ENCODE data around the gene BCL2L12.
A peak's percentile ranks its signal among the peaks of the same experiment; 100 is the strongest.

Gene BCL2L12

DNA sequence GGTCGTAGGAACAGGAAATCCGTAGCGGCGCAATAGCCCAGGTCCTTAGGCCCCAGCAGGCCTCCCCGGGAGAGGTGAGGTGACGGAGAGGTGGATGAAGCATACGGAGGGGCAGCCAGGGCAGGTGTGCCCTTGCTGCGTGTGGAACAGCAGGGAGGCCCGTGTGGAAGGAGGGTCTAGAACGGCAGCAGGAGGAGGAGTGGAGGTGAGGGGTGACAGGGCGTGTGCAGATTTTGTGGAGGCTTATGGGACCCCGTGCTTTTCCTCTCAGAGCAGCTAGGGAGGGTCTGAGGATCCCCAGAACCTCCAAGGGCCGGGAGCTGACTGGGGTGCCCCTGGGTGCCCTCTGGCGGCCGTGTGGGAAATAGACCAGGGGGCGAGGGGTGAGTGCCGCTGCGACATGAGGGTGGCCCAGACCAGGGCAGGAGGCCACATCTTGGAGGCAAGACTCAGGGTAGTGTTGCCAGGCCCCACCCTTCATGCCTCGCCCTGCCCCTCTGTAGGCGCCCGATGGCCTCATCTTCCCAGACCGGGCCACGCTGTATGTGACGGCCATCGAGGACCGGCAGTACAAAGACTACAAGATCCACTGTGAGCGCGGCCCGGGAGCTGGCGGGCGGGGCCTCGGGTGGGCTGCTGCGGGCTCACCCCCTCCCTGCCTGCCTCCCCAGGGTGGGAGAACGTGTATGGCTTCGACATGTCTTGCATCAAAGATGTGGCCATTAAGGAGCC, 18.7 kb downstream of the BCL2L12 start:
- peaks cover 44% of the 10 kb centered on the region for H3K36me3 ChIP-seq (ENCODE audit: control insufficient read depth, insufficient read depth, low read length)
- no peak overlapping the region for H3K4me3 ChIP-seq (replicated peaks; ENCODE audit: low read depth, low read length)
- no peak for DNase-seq (ENCODE audit: extremely low read depth, insufficient read length)
- TF ChIP-seq CTCF (IDR thresholded peaks at IDR 0.05; ENCODE audit: insufficient read depth, low read length, poor library complexity, severe bottlenecking) = peak; percentile 86
- no peaks in the 10 kb centered on the region for H3K27me3 ChIP-seq (replicated peaks; ENCODE audit: control insufficient read depth, insufficient read depth, low read length)

DNA sequence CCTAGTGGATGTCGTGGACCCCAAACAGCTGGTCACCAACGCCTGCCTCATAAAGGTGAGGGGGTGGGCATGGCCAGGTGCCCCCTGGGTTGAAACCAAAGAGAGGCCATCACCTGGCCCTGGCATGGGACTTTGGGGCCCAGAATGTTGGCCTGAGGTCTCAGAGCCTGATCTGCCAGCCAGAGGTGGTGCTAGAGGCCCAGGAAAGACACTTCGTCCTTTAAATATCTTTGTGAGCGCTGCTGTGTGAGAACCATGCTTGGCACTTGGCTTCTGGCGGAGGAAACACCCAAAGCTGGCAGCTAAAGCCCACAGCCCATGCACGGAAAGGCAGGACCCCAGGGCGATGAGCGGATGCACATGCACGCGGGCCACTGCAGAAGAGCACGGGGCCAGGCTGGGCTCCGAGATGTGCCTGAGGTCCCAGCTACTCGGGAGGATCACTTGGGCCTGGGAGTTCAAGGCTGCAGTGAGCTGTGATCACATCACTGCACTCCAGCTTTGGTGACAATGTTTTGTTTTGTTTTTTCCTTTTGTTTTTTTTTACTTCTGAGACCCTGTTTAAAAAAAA, 19.3 kb downstream of the BCL2L12 start:
- TF ChIP-seq CTCF (IDR thresholded peaks at IDR 0.05; ENCODE audit: insufficient read depth, low read length, poor library complexity, severe bottlenecking) = no peak
- no peak for DNase-seq (ENCODE audit: extremely low read depth, insufficient read length)
- H3K27me3 ChIP-seq (replicated peaks; ENCODE audit: control insufficient read depth, insufficient read depth, low read length) = no peaks in the 10 kb centered on the region
- H3K36me3 ChIP-seq (ENCODE audit: control insufficient read depth, insufficient read depth, low read length) = peaks cover 44% of the 10 kb centered on the region
- H3K4me3 ChIP-seq (replicated peaks; ENCODE audit: low read depth, low read length) = no peak overlapping the region

DNA sequence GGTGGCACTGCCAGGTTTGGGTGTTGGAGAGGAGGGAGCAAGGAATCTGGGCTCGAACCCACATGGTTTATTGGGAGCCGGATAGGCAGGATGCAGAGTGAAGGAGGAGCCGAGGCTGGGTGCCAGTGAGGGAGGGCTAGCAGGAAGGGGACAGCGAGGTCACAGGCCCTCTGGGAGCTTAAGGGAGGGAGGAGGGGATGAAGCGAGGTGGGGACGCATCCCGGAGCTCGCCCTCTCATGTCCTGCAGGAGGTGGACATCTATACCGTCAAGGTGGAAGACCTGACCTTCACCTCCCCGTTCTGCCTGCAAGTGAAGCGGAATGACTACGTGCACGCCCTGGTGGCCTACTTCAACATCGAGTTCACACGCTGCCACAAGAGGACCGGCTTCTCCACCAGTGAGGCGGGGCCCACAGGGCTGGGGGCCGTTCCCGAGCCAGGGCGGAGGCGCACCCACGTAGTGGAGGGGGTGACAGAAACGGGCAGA, 20.2 kb downstream of the BCL2L12 start:
- no peak for TF ChIP-seq CTCF (IDR thresholded peaks at IDR 0.05; ENCODE audit: insufficient read depth, low read length, poor library complexity, severe bottlenecking)
- no peaks in the 10 kb centered on the region for H3K27me3 ChIP-seq (replicated peaks; ENCODE audit: control insufficient read depth, insufficient read depth, low read length)
- no peak for DNase-seq (ENCODE audit: extremely low read depth, insufficient read length)
- H3K4me3 ChIP-seq (replicated peaks; ENCODE audit: low read depth, low read length) = no peak overlapping the region
- peaks cover 44% of the 10 kb centered on the region for H3K36me3 ChIP-seq (ENCODE audit: control insufficient read depth, insufficient read depth, low read length)

DNA sequence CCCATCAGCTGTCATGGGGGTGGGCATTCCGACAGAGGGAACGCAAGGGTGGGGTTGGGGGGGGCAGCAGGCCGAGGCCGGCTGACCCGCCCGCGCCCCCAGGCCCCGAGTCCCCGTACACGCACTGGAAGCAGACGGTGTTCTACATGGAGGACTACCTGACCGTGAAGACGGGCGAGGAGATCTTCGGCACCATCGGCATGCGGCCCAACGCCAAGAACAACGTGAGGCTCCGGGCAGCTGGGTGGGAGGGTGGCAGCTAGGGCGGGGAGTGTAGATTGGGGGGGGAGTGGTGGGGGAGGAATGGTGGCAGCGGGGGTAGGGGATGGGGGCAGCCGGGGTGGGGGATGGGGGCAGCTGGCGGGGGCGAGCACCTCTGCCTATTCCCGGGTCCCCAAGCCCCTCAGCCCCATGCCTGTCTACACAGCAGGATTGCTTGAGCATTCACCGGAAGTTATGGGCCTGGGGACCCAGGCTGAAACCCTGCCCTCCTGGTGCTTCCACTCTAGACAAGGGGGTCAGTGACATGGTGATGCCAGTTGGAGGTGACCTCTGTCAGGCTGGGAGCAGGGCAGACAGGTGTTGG, 20.9 kb downstream of the BCL2L12 start:
- peaks cover 41% of the 10 kb centered on the region for H3K36me3 ChIP-seq (ENCODE audit: control insufficient read depth, insufficient read depth, low read length)
- TF ChIP-seq CTCF (IDR thresholded peaks at IDR 0.05; ENCODE audit: insufficient read depth, low read length, poor library complexity, severe bottlenecking) = no peak
- H3K27me3 ChIP-seq (replicated peaks; ENCODE audit: control insufficient read depth, insufficient read depth, low read length) = no peaks in the 10 kb centered on the region
- no peak for DNase-seq (ENCODE audit: extremely low read depth, insufficient read length)
- H3K4me3 ChIP-seq (replicated peaks; ENCODE audit: low read depth, low read length) = no peak overlapping the region

- Histone ChIP-seq H3K36me3 (ENCODE audit: control insufficient read depth, insufficient read depth, low read length) (peaks cover 36% of the 10 kb centered on the region), H3K27me3 (replicated peaks; ENCODE audit: control insufficient read depth, insufficient read depth, low read length) (no peaks in the 10 kb centered on the region), H3K4me3 (replicated peaks; ENCODE audit: low read depth, low read length) (no peak overlapping the region)
- TF ChIP-seq CTCF (IDR thresholded peaks at IDR 0.05; ENCODE audit: insufficient read depth, low read length, poor library complexity, severe bottlenecking) = no peak
- DNase-seq (ENCODE audit: extremely low read depth, insufficient read length) = no peak
Measured at GRCh38 chr19:49687150-49687549, 21.4 kb downstream of the BCL2L12 start.
